Right forelimb (tissue), 1 donor: Measurements from ENCODE around the gene MYLK4.

Experiments
- DNase-seq: peaks from one replicate; pipeline ENCODE4 v3.0.0-alpha.2; 2018

MYLK4 gene

GRCh38 chr6:2750832-2751231 is at the start of gene MYLK4:
TSS of gene MYLK4 (minus strand) at chr6:2750922. CDS start at chr6:2749294, 1,628 bp downstream.
- no peak for DNase-seq

- DNase-seq = no peak
Measured at GRCh38 chr6:2799936-2800527, 49.3 kb upstream of the MYLK4 start.

GRCh38 chr6:2798586-2799134 is 47.9 kb upstream of the MYLK4 start:
- DNase-seq = no peak

GRCh38 chr6:2797564-2798031 is 46.9 kb upstream of the MYLK4 start:
- no peak for DNase-seq

- DNase-seq = no peak
Measured at GRCh38 chr6:2796861-2797260, 46.1 kb upstream of the MYLK4 start.

- DNase-seq = no peak
Measured at GRCh38 chr6:2795956-2796355, 45.2 kb upstream of the MYLK4 start.

GRCh38 chr6:2795162-2795561 is 44.4 kb upstream of the MYLK4 start:
- no peak for DNase-seq

- DNase-seq = no peak
Measured at GRCh38 chr6:2794171-2794730, 43.5 kb upstream of the MYLK4 start.

- DNase-seq = no peak
Measured at GRCh38 chr6:2793534-2794151, 42.9 kb upstream of the MYLK4 start.

GRCh38 chr6:2792330-2793110 is 41.8 kb upstream of the MYLK4 start:
- no peak for DNase-seq

GRCh38 chr6:2791450-2791974 is 40.8 kb upstream of the MYLK4 start:
- no peak for DNase-seq

GRCh38 chr6:2790588-2791449 is 40.1 kb upstream of the MYLK4 start:
- no peak for DNase-seq

- DNase-seq = no peak
Measured at GRCh38 chr6:2786269-2786668, 35.5 kb upstream of the MYLK4 start.

- DNase-seq = no peak
Measured at GRCh38 chr6:2784930-2785329, 34.2 kb upstream of the MYLK4 start.

- DNase-seq = no peak
Measured at GRCh38 chr6:2784061-2784460, 33.3 kb upstream of the MYLK4 start.

- no peak for DNase-seq
Measured at GRCh38 chr6:2783188-2783963, 32.7 kb upstream of the MYLK4 start.

GRCh38 chr6:2782825-2783187 is 32.1 kb upstream of the MYLK4 start:
- DNase-seq = no peak

- no peak for DNase-seq
Measured at GRCh38 chr6:2782356-2782708, 31.6 kb upstream of the MYLK4 start.

- DNase-seq = no peak
Measured at GRCh38 chr6:2781685-2782355, 31.1 kb upstream of the MYLK4 start.

- DNase-seq = no peak
Measured at GRCh38 chr6:2780102-2780737, 29.5 kb upstream of the MYLK4 start.
